Activated T-helper 2 cell treated with anti-CD3 and anti-CD28 coated beads, Interferon-gamma antibody, Interleukin-2, Interleukin-4, amounts not matched to agents 10 μg/mL and 5 μg/mL and 100 μg/mL, durations not matched to agents 14 hours and 24 hours and 36 hours (primary cell): Measurements from ENCODE around the gene MSL2. TPM values are rescaled to one million over a fixed set of nuclear protein-coding genes. Genes with fewer than 3 reads are reported as not detected.
A peak's percentile ranks its signal among the peaks of the same experiment; 100 is the strongest.
"Not testable (repeated sequence)": the region's sequence is repeated elsewhere in the genome, so short reads cannot be mapped to it uniquely, and the experiment has no call there.

Experiments used
- DNase-seq: peaks from one replicate; pipeline ENCODE4 v3.0.0; 2021; ENCODE audit warnings: low spot score
- H3K27ac Mint-ChIP-seq: one replicate; pipeline ENCODE4 v1.8.0; 2021; ENCODE audit warnings: mixed read lengths
- H3K27me3 Mint-ChIP-seq: one replicate; pipeline ENCODE4 v1.8.0; 2021; ENCODE audit warnings: low read depth, mixed read lengths
- H3K36me3 Mint-ChIP-seq: one replicate; pipeline ENCODE4 v1.8.0; 2021; ENCODE audit warnings: low read depth, mixed read lengths
- H3K4me1 Mint-ChIP-seq: one replicate; pipeline ENCODE4 v1.8.0; 2021; ENCODE audit warnings: low read depth, mixed read lengths
- H3K4me3 Mint-ChIP-seq: one replicate; pipeline ENCODE4 v1.8.0; 2021; ENCODE audit warnings: low read depth, mild to moderate bottlenecking, moderate library complexity, mixed read lengths
- H3K9me3 Mint-ChIP-seq: one replicate; pipeline ENCODE4 v1.8.0; 2021; ENCODE audit warnings: mixed read lengths
- intact Hi-C: fragments of 100-400 bp; cut with micrococcal nuclease; formaldehyde crosslinking; loops from one replicate; pipeline ENCODE4 v1.15.1; 2023
- total RNA-seq: library from RNA; stranded (reverse); gene quantifications from 2 replicates; pipeline ENCODE4 v1.2.3, GENCODE V29; 2022

MSL2 gene
- total RNA-seq, 1 donor from 2014 or later, result 37.0 TPM

DNA sequence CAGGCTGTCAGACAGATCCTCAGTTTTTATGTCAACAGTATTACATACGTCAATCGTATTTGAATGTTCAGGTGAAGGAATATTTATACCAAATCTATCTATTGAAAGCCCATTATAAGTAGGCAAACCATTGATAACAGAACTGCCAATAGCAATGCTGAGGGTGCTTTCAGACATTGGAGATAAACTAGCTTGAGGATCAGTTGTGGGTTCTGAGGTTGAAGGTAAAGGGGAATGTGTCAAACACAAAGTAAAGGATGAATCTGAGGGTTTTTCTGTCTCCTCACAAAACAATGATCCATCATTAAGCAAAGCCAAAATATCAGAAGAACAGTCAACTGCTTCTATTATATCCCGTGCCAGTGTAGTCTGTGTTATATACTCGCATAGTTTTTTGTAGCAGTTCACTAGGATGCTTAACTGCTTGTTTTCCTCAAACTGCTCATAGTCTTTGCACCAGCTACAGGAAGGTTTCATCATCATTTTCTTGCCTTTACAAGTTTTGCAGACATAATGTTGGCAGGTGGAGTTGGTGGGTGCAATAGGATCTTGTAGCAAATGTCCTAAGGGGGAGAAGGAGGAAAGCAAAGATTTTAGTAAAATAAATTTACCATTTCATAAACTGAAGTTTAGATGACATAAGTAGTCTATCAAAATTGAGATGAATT lies 43.8 kb downstream of the MSL2 start:
- Mint-ChIP-seq H3K27me3 (no peaks in the 10 kb centered on the region), H3K27ac (peak overlapping the region; percentile 19), H3K36me3 (peaks cover 45% of the 10 kb centered on the region), H3K4me1 (peaks cover 51% of the 10 kb centered on the region), H3K4me3 (no peak overlapping the region), H3K9me3 (no peaks in the 10 kb centered on the region)
- no peak for DNase-seq
- intact Hi-C loops, result loop anchor here (5.0 kb wide), 1 partner anchor 40 kb away; no protein-coding TSS in a partner anchor

GRCh38 chr3:136151219-136151618 lies 44.9 kb downstream of the MSL2 start:
- intact Hi-C loops, result loop anchor here (5.0 kb wide), 1 partner anchor 41 kb away; no protein-coding TSS in a partner anchor
- no peak overlapping the region for H3K4me3 Mint-ChIP-seq
- no peaks in the 10 kb centered on the region for H3K9me3 Mint-ChIP-seq
- peaks cover 50% of the 10 kb centered on the region for H3K4me1 Mint-ChIP-seq
- H3K36me3 Mint-ChIP-seq, result peaks cover 49% of the 10 kb centered on the region
- H3K27me3 Mint-ChIP-seq, result no peaks in the 10 kb centered on the region
- no peak overlapping the region for H3K27ac Mint-ChIP-seq
- no peak for DNase-seq

DNA sequence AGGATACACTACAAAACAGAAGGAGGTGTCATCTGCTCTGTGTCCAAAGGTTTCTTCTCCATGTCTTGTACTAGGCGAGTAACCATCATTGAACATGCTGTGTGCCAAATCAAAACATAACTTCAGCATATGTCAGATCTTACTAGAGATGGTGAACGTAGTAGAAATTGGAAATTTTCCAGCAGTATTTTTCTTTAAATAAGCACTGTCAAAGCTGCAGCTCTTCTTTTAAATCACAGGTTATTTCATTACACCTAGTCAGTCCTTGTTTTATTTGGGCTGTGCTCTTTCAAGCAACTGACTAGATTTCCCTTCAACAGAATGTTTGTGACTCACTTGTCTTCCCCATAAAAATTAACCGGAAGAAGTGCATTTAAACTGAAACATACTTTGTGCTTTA lies 46.5 kb downstream of the MSL2 start:
- Mint-ChIP-seq H3K27me3 (no peaks in the 10 kb centered on the region), H3K4me3 (no peak overlapping the region), H3K4me1 (peaks cover 42% of the 10 kb centered on the region), H3K36me3 (peaks cover 54% of the 10 kb centered on the region), H3K27ac (peak overlapping the region; percentile 5), H3K9me3 (no peaks in the 10 kb centered on the region)
- intact Hi-C loops, result loop anchor here (5.0 kb wide), 1 partner anchor 43 kb away; no protein-coding TSS in a partner anchor
- DNase-seq, result no peak

- peaks cover 29% of the 10 kb centered on the region for H3K4me1 Mint-ChIP-seq
- no peaks in the 10 kb centered on the region for H3K27me3 Mint-ChIP-seq
- no peak overlapping the region for H3K4me3 Mint-ChIP-seq
- H3K9me3 Mint-ChIP-seq, result no peaks in the 10 kb centered on the region
- no peak for DNase-seq
- peaks cover 50% of the 10 kb centered on the region for H3K36me3 Mint-ChIP-seq
- intact Hi-C loops, result no loop called here
- no peak overlapping the region for H3K27ac Mint-ChIP-seq
These were observed 49.0 kb downstream of the MSL2 start for GRCh38 chr3:136146981-136147729.

DNA sequence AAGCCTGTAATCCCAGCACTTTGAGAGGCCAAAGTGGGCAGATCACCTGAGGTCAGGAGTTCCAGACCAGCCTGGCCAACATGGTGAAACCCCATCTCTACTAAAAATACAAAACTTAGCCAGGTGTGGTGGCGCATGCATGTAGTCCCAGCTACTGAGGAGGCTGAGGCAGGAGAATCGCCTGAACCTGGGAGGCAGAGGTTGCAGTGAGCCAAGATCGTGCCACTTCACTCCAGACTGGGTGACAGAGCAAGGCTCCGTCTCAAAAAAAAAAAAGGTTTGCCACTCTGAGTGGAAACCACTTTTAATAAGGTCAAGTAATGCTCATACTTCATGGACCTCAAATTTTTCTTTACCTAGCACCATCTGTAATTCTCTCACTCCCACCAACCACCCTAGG lies 51.7 kb downstream of the MSL2 start:
- intact Hi-C loops, DNase-seq, H3K9me3 Mint-ChIP-seq, H3K27ac Mint-ChIP-seq, H3K27me3 Mint-ChIP-seq, H3K4me3 Mint-ChIP-seq: not testable (repeated sequence)
- Mint-ChIP-seq H3K36me3 (peaks cover 25% of the 10 kb centered on the region), H3K4me1 (peaks cover 17% of the 10 kb centered on the region)

- no peak overlapping the region for H3K4me3 Mint-ChIP-seq
- no peak overlapping the region for H3K27ac Mint-ChIP-seq
- intact Hi-C loops, result no loop called here
- H3K36me3 Mint-ChIP-seq, result peaks cover 14% of the 10 kb centered on the region
- H3K27me3 Mint-ChIP-seq, result no peaks in the 10 kb centered on the region
- peaks cover 6% of the 10 kb centered on the region for H3K4me1 Mint-ChIP-seq
- no peaks in the 10 kb centered on the region for H3K9me3 Mint-ChIP-seq
- DNase-seq, result no peak
These were observed 53.5 kb downstream of the MSL2 start for GRCh38 chr3:136142592-136142991.

- peaks cover 10% of the 10 kb centered on the region for H3K36me3 Mint-ChIP-seq
- no peak overlapping the region for H3K4me3 Mint-ChIP-seq
- H3K9me3 Mint-ChIP-seq, result no peaks in the 10 kb centered on the region
- no peaks in the 10 kb centered on the region for H3K27me3 Mint-ChIP-seq
- DNase-seq, result no peak
- no peak overlapping the region for H3K27ac Mint-ChIP-seq
- peaks cover 6% of the 10 kb centered on the region for H3K4me1 Mint-ChIP-seq
- intact Hi-C loops, result no loop called here
These were observed 54.2 kb downstream of the MSL2 start for GRCh38 chr3:136141891-136142290.

DNA sequence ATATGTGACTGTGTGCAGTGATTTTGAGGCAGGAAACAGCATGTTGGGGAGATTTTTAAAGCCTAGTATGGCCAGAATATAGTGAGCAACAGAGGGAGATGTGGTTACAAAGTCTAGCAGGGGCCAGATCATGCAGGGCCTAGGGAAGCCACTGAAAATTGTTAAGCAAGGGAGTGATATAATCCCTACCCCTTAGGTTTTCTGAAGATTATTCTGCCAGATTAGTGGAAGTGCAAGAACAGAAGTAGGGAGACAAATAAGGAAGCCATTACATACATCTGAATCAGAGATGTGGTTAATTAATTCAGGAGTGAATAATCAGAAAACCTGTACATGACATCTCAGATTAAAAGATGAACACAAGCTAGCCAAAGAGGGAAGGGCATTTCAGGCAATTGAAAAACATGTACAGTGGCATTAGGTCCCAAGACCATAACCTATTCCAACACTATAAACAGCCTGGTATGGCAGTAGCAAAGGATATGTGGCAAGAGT lies 54.8 kb downstream of the MSL2 start:
- peaks cover 6% of the 10 kb centered on the region for H3K4me1 Mint-ChIP-seq
- no peak for DNase-seq
- peaks cover 10% of the 10 kb centered on the region for H3K36me3 Mint-ChIP-seq
- no peaks in the 10 kb centered on the region for H3K27me3 Mint-ChIP-seq
- no peak overlapping the region for H3K4me3 Mint-ChIP-seq
- no peak overlapping the region for H3K27ac Mint-ChIP-seq
- no peaks in the 10 kb centered on the region for H3K9me3 Mint-ChIP-seq
- intact Hi-C loops, result no loop called here

GRCh38 chr3:136136454-136136853 lies 59.7 kb downstream of the MSL2 start:
- H3K9me3 Mint-ChIP-seq, result no peaks in the 10 kb centered on the region
- no peaks in the 10 kb centered on the region for H3K27me3 Mint-ChIP-seq
- intact Hi-C loops, result no loop called here
- no peak overlapping the region for H3K27ac Mint-ChIP-seq
- no peak for DNase-seq
- H3K4me1 Mint-ChIP-seq, result peaks cover 9% of the 10 kb centered on the region
- no peaks in the 10 kb centered on the region for H3K36me3 Mint-ChIP-seq
- H3K4me3 Mint-ChIP-seq, result no peak overlapping the region

- peaks cover 2% of the 10 kb centered on the region for H3K27me3 Mint-ChIP-seq
- peaks cover 8% of the 10 kb centered on the region for H3K4me1 Mint-ChIP-seq
- intact Hi-C loops, result no loop called here
- H3K4me3 Mint-ChIP-seq, result no peak overlapping the region
- H3K9me3 Mint-ChIP-seq, result no peaks in the 10 kb centered on the region
- DNase-seq, result no peak
- no peak overlapping the region for H3K27ac Mint-ChIP-seq
- H3K36me3 Mint-ChIP-seq, result no peaks in the 10 kb centered on the region
These were observed 60.9 kb downstream of the MSL2 start for GRCh38 chr3:136135039-136135802.

DNA sequence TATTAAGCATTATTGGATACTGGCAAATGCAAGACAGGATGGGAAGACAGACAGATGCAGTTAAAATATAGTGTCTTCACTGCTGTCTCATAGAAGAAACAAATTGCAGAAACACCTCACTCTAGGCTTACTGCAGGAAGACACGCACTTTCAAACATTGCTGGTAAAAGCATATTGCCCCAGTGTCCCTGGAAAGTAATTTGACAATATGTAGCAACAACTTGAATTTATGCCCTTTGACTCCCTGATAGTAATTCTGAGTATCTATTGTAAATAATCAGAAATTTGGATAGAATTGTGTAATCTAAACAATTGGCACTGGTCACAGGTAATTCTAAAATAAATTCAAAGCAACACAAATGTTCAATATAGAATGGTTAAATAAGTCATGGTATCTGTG lies 62.0 kb downstream of the MSL2 start:
- intact Hi-C loops, result no loop called here
- Mint-ChIP-seq H3K27me3 (peaks cover 3% of the 10 kb centered on the region), H3K4me3 (no peak overlapping the region), H3K4me1 (peaks cover 8% of the 10 kb centered on the region), H3K27ac (no peak overlapping the region), H3K36me3 (no peaks in the 10 kb centered on the region), H3K9me3 (no peaks in the 10 kb centered on the region)
- no peak for DNase-seq

DNA sequence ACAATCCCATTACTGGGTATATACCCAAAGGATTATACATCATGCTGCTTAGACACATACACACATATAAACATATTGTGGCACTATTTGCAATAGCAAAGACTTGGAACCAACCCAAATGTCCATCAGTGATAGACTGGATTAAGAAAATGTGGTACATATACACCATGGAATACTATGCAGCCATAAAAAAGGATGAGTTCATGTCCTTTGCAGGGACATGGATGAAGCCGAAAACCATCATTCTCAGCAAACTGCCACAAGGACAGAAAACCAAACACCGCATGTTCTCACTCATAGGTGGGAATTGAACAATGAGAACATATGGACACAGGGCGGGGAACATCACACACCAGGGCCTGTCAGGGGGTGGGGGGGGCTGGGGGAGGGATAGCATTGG lies 64.5 kb downstream of the MSL2 start:
- H3K9me3 Mint-ChIP-seq, DNase-seq, intact Hi-C loops, H3K4me1 Mint-ChIP-seq, H3K36me3 Mint-ChIP-seq, H3K4me3 Mint-ChIP-seq, H3K27ac Mint-ChIP-seq: not testable (repeated sequence)
- peaks cover 17% of the 10 kb centered on the region for H3K27me3 Mint-ChIP-seq
